IPS-NIHi7 (cell line): ENCODE data around the gene RNF220.

Experiments
- DNase-seq: peaks from one replicate; pipeline ENCODE4 v3.0.0; 2012; ENCODE audit warnings: mixed read lengths; ENCODE audit errors: extremely low spot score

The RNF220 gene

DNA sequence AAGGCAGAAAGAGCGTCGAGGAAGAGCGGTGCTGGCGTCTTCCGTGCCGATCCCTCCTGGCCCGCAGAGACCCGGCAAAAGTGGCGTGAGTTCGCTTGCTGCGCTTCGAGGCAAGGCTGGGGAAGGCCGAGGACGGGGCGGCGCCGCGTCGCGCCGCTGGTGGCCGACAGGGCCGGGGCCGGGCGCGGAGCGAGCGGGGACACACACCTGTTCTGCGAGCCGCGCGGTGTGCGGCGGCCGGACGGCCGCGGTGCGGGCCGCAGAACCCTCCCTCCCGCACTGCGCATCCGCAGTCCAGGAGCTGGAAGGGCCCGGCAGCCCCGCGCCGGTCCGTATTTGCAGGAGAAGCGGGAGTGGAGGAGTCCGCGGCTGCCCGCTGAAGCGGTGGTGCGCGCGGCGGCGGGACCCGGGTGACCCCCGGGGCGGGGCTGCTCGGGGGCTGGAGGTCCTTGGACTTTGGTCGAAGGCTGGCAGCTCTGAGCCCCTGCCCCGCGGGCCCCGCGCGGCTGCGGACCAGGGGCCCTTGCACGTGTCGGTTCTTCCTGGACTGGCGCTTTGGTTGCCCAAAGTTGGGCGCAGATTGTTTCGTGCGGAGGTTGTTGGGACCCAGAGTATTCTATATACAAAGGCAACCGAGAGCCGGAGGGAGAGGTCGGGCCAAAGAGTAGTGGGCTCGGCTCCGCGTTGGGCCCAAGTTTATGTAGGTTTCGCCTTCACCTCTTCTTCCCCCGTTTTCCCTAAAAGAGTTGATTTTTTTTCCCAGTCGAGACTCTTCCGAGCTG is 2.6 kb downstream of the RNF220 start:
- peak; percentile 16 for DNase-seq

DNA sequence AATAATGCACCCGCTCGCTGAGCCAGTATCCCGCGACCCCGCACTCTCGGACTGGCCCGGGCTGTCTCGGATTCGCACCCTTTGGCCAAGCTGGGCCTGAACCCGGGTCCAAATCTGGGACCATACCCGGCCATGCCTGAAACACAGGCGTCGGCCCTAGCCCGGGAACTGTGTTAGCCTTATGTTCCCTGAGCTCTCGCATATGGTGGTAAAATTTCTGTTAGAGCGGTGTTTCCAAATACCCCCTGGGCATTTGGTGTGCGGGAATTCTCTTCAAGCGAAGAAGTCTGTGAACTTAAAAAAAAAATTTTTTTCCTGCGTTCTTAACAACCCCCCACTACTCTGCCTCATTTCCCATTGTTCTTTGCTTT is 3.1 kb downstream of the RNF220 start:
- DNase-seq, result no peak

- DNase-seq, result peak; percentile 82
Measured at GRCh38 chr1:44408632-44409602, 3.9 kb downstream of the RNF220 start.

DNA sequence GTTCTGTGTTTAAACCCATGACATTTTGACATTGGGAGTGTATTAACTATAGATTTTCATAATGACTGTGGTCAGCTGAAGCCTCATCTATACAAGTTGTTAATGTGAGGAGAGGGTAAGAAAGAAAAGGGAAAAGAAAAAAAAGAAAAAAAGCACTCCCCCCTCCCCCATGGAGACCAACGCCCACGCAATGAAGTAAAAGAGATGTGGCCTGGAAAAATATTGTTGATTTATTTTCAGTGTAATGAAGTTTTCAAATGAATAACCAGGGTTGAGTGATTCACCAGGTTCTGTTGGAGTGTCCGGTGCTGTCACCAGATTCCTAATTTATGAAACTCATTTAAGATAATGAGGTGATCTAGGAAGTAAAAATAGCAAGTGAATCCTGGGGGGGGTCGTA is 4.7 kb downstream of the RNF220 start:
- no peak for DNase-seq

DNA sequence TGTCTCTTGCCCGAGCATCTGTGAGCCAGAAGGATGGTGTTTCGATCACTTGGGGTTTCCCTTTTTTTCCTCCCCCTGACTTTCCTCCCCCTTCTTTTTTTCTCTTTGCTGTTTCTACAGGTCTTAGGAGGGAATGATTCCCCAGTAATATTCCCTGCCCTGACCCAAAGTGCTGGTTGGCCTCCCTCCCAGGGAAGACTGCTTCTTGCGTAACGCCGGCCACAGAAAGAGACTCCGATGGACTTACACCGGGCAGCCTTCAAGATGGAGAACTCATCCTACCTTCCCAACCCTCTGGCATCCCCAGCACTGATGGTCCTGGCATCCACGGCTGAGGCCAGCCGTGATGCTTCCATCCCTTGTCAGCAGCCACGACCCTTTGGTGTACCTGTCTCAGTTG is 6.8 kb downstream of the RNF220 start:
- no peak for DNase-seq

DNA sequence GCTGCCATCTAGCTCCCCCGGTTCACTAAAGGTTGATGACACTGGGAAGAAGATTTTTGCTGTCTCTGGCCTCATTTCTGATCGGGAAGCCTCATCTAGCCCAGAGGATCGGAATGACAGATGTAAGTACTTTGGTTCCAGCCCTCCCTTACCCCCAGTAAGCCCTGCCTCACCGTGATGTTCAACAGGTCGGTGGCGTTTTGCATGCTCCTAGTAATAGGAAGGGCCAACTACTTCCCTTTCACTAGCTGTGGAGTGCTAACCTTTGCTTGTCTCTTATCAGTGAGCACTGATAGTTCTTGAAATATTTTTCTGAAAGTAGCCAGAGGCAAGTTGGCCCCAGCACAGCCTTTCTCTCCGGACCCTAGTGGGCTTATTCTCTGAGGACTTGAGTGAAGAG is 7.5 kb downstream of the RNF220 start:
- DNase-seq, result no peak

GRCh38 chr1:44413740-44414139 is 8.7 kb downstream of the RNF220 start:
- DNase-seq, result no peak

GRCh38 chr1:44415013-44415412 is 10.0 kb downstream of the RNF220 start:
- DNase-seq, result no peak

DNA sequence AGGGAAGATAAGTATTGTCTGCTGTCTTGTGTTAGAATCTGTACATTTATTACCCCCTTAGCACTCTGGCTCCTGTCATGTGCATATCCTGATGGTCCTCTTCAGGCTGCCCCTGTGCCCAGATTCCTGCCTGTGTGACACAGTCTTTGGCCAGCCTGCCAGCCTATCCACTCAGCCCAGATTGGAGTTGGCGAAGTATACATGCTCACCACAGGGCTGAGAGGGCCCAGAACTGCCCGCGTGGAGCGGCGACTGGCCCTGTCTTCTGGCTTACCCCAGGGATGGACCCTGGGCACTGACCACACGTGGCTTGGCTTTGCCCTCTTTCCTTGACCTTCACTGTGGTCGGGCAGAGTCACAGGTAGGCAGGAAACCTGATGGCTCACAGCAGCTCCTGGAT is 11.4 kb downstream of the RNF220 start:
- no peak for DNase-seq

DNA sequence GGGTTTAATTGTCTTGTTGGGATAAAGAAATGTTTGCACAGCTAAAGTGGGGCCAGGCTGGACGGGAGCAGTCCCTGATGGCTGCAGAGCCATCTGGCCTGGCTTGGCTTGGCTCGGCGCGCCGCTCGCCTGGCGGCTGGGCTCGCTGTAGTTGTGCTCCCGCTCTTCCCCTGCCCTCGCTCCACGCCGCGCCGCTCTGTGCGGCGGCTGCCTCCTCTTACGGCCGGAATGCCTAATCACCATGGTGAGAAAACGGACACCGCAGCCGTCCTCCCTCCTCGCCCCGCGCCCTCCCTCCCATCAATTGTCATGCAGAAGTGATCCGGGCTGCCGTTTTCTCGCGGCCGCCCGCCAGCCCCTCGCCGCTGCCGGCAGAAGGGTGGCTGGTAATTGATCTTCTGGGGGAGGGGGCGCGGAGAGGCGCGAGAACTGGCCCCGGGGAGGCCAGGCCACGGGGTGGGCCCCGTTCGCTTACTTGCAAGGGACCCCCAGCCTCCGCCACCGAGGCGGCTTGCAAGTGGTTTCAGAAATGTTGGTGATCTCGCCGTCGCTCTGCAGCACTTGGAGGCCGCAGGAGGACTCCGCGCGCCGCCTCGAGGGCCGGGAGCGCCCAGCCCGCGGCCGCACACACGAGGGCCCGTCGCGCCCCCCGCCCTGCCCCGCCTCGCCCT is 12.4 kb downstream of the RNF220 start:
- DNase-seq, result peak; percentile 82

DNA sequence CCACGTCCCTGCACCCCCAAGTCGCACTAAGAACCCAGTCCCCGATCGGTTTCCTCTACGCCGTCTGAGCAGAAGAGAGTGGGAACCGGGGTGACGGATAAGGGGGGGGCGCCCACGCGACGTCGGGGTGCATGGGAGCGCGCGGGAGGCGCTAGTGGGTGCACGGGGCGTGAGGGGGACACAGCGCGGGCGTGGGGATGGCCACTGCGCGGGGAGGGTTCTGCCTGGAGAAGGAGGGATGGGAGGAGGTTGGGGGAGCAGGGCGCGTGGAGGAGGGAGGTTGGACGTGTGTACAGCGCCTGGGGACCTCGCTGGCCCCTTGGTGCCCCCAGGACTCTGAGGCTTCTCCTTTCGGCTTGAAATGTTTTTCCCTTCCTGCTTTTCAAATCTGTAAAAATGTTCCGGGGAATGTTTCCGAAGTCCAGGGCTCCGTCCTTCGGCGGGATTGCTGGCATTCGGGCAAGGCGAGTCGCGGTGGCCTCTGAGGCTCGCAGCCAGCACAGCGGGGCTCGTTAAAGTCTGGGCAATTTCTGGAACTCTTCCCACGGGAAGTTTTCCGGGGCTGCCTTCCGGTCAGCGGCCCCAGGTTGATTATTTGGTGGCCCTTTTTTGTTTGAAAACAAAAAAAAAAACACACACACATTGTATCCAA is 13.1 kb downstream of the RNF220 start:
- peak; percentile 21 for DNase-seq

DNA sequence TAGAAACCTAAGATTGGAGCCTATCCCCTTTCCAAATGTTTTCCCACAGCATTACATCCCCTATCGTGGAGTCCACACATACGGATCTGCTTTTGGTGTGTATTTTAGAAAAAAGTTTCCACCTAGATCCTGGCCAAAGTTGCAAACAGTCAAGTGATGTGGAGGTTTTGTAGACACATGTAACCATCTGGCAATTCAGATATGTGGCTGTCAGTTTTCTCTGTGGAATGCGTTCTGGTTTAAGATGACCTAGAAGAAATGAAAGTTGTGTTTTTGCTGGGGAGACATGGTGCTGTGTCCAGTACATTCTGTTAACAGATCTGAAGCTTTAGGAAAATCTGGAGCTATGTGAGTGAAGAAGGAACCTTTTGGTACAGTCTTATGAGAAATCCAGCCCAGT is 14.8 kb downstream of the RNF220 start:
- no peak for DNase-seq

DNA sequence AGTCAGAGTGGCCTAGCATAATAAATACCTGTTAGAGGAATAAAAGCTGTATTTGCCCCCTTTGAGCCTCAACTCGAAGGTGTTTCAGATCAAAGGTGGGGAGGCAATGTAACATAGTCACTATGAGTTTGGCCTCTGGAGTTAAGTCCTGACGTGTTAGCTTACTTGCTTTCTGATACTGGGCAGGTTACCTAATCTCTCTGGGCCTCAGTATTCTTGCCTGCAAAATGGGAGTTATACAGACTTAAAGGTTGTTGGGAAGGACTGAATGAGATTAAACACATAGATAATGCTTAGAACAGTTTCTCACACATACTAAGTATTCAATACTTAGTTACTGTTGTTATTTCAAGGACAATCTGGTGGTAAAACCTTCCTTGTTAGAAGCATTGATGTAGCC is 15.5 kb downstream of the RNF220 start:
- DNase-seq, result no peak

DNA sequence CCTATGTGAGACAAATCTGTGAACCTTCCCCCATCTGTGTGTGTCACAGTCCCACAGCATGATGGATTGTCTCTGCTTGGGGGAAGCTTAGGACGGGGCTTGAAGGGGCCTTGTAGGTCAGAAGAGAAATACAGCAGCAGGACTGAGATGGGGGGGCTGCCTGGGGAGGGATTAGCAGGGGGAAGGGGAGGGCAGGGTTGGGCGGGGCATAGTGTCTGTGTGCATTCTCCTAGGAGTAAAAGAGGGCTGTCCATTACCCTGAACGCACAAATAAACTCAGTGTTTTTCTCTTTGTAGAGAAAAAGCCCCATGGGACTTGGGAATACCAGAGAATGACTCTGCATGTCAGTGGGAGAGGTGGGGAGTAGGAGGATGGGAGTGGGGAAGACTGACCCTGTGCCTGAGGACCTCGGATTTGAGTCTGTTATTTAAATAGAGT is 16.4 kb downstream of the RNF220 start:
- no peak for DNase-seq

DNA sequence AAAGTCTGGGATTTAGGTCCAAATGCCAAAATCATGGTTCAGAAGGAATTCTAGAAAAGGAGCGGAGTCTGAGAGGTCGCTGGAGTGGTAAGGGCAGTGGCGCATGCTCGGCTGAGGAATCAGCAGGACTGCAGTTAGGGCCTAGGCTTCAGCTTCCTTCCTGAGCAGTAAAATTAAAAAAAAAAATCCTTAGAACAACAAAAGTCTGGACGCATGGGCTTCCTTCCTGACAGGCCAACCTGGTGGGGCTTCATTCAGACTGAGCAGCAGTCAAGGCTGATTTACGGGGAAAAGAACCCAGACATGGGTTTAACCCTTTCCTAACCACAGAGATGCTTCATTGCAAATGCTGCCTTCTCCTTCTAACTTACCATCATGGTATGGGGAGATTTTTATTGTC is 17.1 kb downstream of the RNF220 start:
- peak; percentile 22 for DNase-seq

- no peak for DNase-seq
Measured at GRCh38 chr1:44423591-44424537, 18.8 kb downstream of the RNF220 start.

- no peak for DNase-seq
Measured at GRCh38 chr1:44424747-44425146, 19.7 kb downstream of the RNF220 start.

DNA sequence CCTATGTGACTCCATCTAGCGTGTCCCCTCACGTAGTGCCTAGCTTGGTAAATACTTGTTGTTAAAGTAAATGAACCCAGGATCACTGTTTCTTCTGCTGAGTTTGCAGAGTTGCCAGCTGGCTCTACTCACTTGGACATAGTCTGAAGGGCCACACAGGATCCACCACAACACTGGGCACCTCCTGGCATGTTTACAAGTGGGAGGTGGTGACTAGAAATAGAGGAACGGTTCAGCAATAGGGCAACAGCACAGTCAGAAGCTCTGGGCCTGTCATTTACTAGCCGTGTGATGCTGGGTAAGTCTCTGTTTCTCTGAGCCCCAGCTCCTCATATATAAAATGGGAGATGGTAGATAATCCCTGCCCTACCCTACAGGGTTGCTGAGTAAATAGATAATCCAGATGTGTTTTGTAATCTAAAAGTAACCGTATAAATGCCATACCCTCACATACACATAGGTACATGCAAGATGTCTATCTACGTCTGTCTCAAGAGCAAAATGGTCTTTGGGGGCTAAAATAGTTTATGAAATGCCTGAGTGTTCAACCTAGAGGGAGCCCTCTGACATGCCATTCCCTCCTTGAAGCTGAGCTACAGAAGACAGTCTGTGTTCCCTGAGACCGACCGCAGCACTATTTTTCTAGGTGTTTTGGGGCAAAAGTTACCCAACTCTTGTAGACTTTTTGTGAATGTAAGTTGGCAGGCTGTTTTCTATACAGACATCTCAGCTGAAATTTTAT is 20.5 kb downstream of the RNF220 start:
- no peak for DNase-seq

GRCh38 chr1:44431861-44432260 is 26.8 kb downstream of the RNF220 start:
- no peak for DNase-seq

DNA sequence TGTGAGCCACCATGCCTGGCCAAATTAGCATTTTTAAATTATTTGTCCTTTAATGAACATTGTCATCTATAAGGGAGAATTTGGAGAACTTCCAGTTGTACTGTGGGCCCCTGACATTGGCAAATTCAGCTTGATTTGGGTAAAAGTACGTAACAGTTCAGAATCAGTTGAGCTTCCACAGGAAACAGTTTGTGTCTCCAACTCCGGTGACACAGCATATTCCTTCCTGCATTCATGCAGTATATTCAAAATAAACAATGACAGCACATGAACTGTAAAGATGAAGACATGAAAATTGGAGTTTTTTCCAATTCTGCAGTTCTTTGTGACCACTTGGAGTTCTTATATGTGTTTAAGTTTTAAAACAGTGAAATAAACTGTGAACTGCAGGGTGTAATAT is 28.2 kb downstream of the RNF220 start:
- DNase-seq, result no peak
